HUES6 (cell line): ENCODE data around the gene NXPH4.

Experiments
- H3K27ac ChIP-seq: 2 replicates; pipeline ENCODE4 v1.7.0; 2013; ENCODE audit warnings: low read depth, mild to moderate bottlenecking, low read length, inconsistent platforms
- H3K27me3 ChIP-seq: 2 replicates; pipeline ENCODE4 v1.6.1; 2013; ENCODE audit warnings: low read length; ENCODE audit not compliant: control insufficient read depth, insufficient read depth
- H3K36me3 ChIP-seq: 2 replicates; pipeline ENCODE4 v1.6.1; 2013; ENCODE audit warnings: low read length; ENCODE audit not compliant: control insufficient read depth, insufficient read depth
- H3K4me1 ChIP-seq: 2 replicates; pipeline ENCODE4 v1.6.1; 2013; ENCODE audit warnings: low read length; ENCODE audit not compliant: control insufficient read depth, insufficient read depth
- H3K4me3 ChIP-seq: 2 replicates; pipeline ENCODE4 v1.5.1; 2013; ENCODE audit warnings: low read depth, low read length
- H3K9ac ChIP-seq: one replicate; pipeline ENCODE4 v1.6.1; 2013; ENCODE audit warnings: mild to moderate bottlenecking, low read length
- H3K9me3 ChIP-seq: 2 replicates; pipeline ENCODE4 v1.6.1; 2013; ENCODE audit warnings: low read depth, low read length; ENCODE audit not compliant: control insufficient read depth, insufficient read depth

NXPH4 gene

GRCh38 chr12:57195611-57196371, 20.8 kb upstream of the NXPH4 start:
- Histone ChIP-seq H3K27me3 (no peaks in the 10 kb centered on the region), H3K27ac (no peak overlapping the region), H3K4me3 (no peak overlapping the region), H3K9ac (no peak overlapping the region), H3K36me3 (peaks cover 100% of the 10 kb centered on the region), H3K9me3 (no peaks in the 10 kb centered on the region), H3K4me1 (no peaks in the 10 kb centered on the region)

- Histone ChIP-seq H3K27ac (no peak overlapping the region), H3K36me3 (peaks cover 100% of the 10 kb centered on the region), H3K27me3 (no peaks in the 10 kb centered on the region)
Observed at GRCh38 chr12:57196439-57196838, 20.2 kb upstream of the NXPH4 start.

GRCh38 chr12:57196956-57197355, 19.6 kb upstream of the NXPH4 start:
- H3K27ac ChIP-seq = no peak overlapping the region
- no peak overlapping the region for H3K9ac ChIP-seq
- H3K27me3 ChIP-seq = no peaks in the 10 kb centered on the region
- H3K36me3 ChIP-seq = peaks cover 100% of the 10 kb centered on the region
- no peaks in the 10 kb centered on the region for H3K9me3 ChIP-seq
- H3K4me1 ChIP-seq = no peaks in the 10 kb centered on the region
- H3K4me3 ChIP-seq = no peak overlapping the region

More at GRCh38 chr12:57196439-57196838, 20.2 kb upstream of the NXPH4 start:
- Histone ChIP-seq H3K9me3 (no peaks in the 10 kb centered on the region), H3K9ac (no peak overlapping the region), H3K4me3 (no peak overlapping the region), H3K4me1 (no peaks in the 10 kb centered on the region)

DNA sequence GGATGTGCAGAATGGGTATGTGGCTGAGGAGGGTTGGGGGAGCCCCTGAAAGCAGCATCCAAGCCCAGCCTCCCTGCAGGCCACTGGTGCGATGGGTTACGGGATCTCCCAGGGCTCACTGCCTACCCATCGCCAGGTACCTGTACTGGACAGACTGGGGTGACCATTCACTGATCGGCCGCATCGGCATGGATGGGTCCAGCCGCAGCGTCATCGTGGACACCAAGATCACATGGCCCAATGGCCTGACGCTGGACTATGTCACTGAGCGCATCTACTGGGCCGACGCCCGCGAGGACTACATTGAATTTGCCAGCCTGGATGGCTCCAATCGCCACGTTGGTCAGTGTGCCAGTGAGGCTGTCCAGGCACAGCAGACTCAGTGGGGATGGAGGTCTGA, 18.3 kb upstream of the NXPH4 start:
- H3K9me3 ChIP-seq = no peaks in the 10 kb centered on the region
- H3K36me3 ChIP-seq = peaks cover 99% of the 10 kb centered on the region
- H3K4me3 ChIP-seq = no peak overlapping the region
- no peak overlapping the region for H3K27ac ChIP-seq
- no peak overlapping the region for H3K9ac ChIP-seq
- H3K4me1 ChIP-seq = no peaks in the 10 kb centered on the region
- no peaks in the 10 kb centered on the region for H3K27me3 ChIP-seq

DNA sequence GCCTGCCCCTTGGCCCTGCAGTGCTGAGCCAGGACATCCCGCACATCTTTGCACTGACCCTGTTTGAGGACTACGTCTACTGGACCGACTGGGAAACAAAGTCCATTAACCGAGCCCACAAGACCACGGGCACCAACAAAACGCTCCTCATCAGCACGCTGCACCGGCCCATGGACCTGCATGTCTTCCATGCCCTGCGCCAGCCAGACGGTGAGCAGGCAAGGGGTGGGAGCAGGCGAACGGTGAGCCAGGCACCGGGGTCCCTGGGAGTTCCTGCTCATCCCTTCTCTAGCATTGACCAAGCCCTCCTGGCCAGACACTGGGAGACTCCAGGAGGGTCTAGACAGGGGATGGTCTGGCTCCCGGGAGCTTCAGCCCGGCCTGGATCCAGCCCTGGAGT, 17.4 kb upstream of the NXPH4 start:
- Histone ChIP-seq H3K9me3 (no peaks in the 10 kb centered on the region), H3K36me3 (peaks cover 99% of the 10 kb centered on the region), H3K9ac (no peak overlapping the region), H3K27me3 (no peaks in the 10 kb centered on the region), H3K27ac (no peak overlapping the region), H3K4me1 (no peaks in the 10 kb centered on the region), H3K4me3 (no peak overlapping the region)

DNA sequence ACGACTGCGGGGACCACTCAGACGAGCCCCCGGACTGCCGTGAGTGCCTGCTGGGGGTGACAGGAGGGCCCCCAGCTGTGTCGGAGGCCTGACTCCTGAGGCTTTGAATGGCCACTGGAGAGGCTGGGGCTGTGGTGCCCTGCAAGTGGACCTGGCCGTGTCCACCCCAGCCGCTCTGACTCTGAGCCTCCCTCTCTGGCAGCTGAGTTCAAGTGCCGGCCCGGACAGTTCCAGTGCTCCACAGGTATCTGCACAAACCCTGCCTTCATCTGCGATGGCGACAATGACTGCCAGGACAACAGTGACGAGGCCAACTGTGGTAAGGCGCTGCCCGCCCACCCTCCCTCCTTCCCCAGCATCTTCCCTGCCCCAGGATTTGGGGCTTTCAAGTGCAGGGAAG, 16.1 kb upstream of the NXPH4 start:
- no peaks in the 10 kb centered on the region for H3K4me1 ChIP-seq
- H3K9ac ChIP-seq = no peak overlapping the region
- no peaks in the 10 kb centered on the region for H3K27me3 ChIP-seq
- no peak overlapping the region for H3K4me3 ChIP-seq
- H3K36me3 ChIP-seq = peaks cover 99% of the 10 kb centered on the region
- H3K9me3 ChIP-seq = no peaks in the 10 kb centered on the region
- H3K27ac ChIP-seq = no peak overlapping the region

- H3K27me3 ChIP-seq = no peaks in the 10 kb centered on the region
- H3K36me3 ChIP-seq = peaks cover 99% of the 10 kb centered on the region
- H3K27ac ChIP-seq = no peak overlapping the region
- no peaks in the 10 kb centered on the region for H3K9me3 ChIP-seq
- H3K4me1 ChIP-seq = no peaks in the 10 kb centered on the region
- no peak overlapping the region for H3K4me3 ChIP-seq
- H3K9ac ChIP-seq = no peak overlapping the region
Observed at GRCh38 chr12:57201219-57201618, 15.4 kb upstream of the NXPH4 start.

DNA sequence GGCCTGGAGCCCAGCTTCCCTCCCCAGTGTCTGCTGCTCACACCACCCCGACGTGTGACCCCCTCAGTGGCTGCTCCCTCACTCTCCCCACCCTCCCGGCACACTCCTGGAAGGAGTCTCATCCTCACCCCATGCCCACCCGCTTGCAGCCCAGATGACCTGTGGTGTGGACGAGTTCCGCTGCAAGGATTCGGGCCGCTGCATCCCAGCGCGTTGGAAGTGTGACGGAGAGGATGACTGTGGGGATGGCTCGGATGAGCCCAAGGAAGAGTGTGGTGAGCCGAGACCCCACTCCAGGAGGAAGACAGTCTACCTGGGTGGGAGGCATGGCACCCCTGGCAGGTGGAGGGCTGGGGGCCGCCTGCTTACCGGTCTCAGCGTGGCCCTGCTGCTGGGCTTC, 15.0 kb upstream of the NXPH4 start:
- Histone ChIP-seq H3K4me3 (no peak overlapping the region), H3K27ac (no peak overlapping the region), H3K4me1 (no peaks in the 10 kb centered on the region), H3K36me3 (peaks cover 99% of the 10 kb centered on the region), H3K9ac (no peak overlapping the region), H3K27me3 (no peaks in the 10 kb centered on the region), H3K9me3 (no peaks in the 10 kb centered on the region)

- no peaks in the 10 kb centered on the region for H3K9me3 ChIP-seq
- no peak overlapping the region for H3K9ac ChIP-seq
- H3K27me3 ChIP-seq = no peaks in the 10 kb centered on the region
- H3K27ac ChIP-seq = no peak overlapping the region
- H3K4me1 ChIP-seq = no peaks in the 10 kb centered on the region
- peaks cover 94% of the 10 kb centered on the region for H3K36me3 ChIP-seq
- H3K4me3 ChIP-seq = no peak overlapping the region
Observed at GRCh38 chr12:57202321-57202720, 14.3 kb upstream of the NXPH4 start.

DNA sequence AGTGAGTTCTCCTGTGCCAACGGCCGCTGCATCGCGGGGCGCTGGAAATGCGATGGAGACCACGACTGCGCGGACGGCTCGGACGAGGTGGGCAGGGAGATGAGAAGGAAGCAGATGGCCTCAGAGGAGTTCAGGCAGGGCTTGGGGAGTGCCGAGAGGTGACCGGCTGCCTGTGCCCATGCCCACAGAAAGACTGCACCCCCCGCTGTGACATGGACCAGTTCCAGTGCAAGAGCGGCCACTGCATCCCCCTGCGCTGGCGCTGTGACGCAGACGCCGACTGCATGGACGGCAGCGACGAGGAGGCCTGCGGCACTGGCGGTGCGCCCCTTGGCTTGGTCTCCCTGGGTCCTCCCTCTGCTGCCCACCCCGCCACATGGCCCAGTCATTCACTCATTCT, 13.4 kb upstream of the NXPH4 start:
- Histone ChIP-seq H3K4me1 (no peaks in the 10 kb centered on the region), H3K27ac (no peak overlapping the region), H3K9me3 (no peaks in the 10 kb centered on the region), H3K27me3 (no peaks in the 10 kb centered on the region), H3K9ac (no peak overlapping the region), H3K4me3 (no peak overlapping the region), H3K36me3 (peaks cover 93% of the 10 kb centered on the region)

DNA sequence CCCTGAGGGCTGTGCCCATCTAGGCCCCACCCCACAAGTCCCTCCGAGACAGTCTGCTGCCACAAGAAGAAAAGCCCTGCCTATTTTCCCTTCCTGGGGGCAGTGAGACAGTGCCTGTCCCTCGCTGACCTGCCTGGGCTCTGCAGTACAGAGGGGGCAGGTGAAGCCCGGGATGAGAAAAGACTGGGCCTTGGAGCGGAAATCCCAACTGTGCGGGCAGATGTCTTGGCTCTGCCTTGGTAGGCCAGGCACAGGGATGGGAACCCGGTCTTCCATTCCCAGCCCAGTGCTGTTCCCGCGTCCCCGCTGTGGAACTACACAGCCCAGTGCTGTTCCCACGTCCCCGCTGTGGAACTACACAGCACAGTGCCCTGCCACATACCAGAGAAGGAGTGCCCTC, 12.8 kb upstream of the NXPH4 start:
- no peak overlapping the region for H3K27ac ChIP-seq
- no peak overlapping the region for H3K4me3 ChIP-seq
- no peaks in the 10 kb centered on the region for H3K4me1 ChIP-seq
- H3K27me3 ChIP-seq = no peaks in the 10 kb centered on the region
- H3K9ac ChIP-seq = no peak overlapping the region
- peaks cover 93% of the 10 kb centered on the region for H3K36me3 ChIP-seq
- H3K9me3 ChIP-seq = no peaks in the 10 kb centered on the region
